GM20000 (cell line): ENCODE data around the gene PRKAG2.

Experiments
- DNase-seq: peaks from one replicate; pipeline ENCODE4 v3.0.0; 2012; ENCODE audit warnings: low spot score
- TF ChIP-seq, protein P1 (sequence below): IDR thresholded peaks from 2 replicates; pipeline ENCODE4 v1.5.1; 2012; ENCODE audit warnings: mild to moderate bottlenecking, control low read depth; ENCODE audit errors: extremely low read depth, missing control alignments

PRKAG2 gene

DNA sequence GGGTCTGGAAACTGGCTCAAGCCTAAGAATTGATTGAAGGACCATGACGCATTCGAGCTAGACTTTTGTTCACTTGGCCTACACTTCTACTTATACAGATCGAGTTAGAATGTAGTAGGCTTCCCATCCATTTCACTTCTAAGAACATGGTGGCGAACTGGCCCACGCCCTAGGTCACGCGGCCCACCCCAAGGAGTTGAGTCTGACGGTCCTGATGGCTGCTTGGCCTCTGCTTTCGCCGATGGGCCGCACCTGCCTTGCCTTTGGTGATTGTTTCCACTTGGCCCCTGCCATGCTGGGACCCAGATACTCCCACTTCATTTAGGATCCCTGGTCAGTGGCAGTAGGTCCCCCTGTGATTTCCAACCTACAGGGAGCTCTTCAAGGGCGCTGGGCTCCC lies 153.6 kb downstream of the PRKAG2 start:
- TF ChIP-seq, protein P1, sequence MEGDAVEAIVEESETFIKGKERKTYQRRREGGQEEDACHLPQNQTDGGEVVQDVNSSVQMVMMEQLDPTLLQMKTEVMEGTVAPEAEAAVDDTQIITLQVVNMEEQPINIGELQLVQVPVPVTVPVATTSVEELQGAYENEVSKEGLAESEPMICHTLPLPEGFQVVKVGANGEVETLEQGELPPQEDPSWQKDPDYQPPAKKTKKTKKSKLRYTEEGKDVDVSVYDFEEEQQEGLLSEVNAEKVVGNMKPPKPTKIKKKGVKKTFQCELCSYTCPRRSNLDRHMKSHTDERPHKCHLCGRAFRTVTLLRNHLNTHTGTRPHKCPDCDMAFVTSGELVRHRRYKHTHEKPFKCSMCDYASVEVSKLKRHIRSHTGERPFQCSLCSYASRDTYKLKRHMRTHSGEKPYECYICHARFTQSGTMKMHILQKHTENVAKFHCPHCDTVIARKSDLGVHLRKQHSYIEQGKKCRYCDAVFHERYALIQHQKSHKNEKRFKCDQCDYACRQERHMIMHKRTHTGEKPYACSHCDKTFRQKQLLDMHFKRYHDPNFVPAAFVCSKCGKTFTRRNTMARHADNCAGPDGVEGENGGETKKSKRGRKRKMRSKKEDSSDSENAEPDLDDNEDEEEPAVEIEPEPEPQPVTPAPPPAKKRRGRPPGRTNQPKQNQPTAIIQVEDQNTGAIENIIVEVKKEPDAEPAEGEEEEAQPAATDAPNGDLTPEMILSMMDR, result no peak
- DNase-seq, result no peak

DNA sequence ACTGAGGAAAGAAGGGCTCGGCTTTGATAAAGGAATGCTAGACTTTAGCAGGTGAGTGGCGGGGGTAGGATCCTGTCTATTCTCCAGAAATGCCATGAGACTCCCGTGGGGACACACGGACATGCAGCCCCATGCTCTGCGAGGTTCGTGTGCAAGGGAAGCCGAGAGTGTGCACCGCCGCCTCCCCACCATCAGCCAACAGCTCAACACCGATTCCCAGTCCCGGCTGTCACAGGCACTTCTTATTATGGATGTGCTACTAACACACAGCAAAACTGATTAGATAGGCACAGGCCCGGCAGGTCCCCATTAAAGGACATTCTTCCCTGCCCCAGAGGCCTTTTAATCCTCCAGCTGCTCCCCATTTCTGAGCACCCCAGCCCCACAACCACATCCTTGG lies 154.4 kb downstream of the PRKAG2 start:
- no peak for DNase-seq
- TF ChIP-seq, protein P1, result no peak

DNA sequence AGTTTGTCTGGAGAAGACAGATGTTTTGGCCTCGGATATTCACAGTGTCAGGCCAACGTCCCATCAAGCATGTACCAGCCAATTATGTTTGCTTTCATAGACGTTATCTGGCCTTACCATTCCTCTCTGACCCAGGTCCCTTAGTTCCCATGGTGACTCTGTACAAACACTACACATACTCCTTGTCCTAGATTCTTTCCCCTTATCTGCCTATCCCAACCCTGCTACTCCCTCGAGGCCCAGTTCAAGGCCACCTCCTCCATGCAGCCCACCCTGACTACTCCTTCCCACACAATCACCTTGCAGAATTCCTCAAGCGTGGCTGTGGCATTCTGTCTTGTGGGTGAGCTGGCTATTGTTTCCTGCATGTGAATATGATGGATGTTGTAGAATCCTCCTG lies 155.2 kb downstream of the PRKAG2 start:
- TF ChIP-seq, protein P1, result no peak
- no peak for DNase-seq

DNA sequence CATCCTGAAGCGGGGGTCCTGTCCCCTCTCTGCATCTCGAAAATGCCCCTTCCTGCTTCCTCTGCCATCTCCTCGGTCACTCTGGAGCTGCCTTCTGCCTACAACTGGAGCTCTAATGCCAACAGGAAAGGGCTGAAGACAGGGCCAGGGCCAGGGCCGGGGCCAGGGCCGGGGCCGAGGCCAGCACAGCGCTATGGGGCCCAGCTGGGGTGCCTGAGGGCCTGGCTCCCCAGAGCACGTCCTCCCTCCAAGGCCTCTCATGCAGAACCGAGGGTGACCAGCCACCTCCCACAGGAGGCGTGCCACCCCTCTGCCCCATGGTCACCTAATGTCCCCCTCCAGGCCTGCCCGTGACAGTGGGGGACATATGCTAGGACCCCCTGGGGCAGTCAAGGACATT lies 155.7 kb downstream of the PRKAG2 start:
- TF ChIP-seq, protein P1, result no peak
- no peak for DNase-seq

DNA sequence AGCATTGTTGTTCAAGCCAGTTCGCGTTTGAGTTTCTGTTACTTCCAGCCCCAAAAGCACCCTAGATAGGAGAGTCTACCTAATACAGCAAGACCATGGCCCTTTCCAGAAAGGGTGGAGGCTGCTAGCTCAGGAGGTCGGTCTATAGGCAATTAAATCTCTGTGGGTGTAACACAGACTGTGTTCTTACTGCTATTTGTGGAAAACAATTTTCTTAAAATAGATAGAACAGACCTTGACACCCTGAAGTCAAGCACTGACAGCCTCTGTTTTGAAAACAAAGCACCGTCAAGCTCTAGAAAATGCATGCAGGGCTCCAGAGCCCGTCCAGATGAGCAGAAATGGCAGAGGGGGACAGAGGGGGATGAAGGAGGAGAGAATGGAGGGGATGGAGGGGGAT lies 156.6 kb downstream of the PRKAG2 start:
- no peak for DNase-seq
- TF ChIP-seq, protein P1, result no peak

DNA sequence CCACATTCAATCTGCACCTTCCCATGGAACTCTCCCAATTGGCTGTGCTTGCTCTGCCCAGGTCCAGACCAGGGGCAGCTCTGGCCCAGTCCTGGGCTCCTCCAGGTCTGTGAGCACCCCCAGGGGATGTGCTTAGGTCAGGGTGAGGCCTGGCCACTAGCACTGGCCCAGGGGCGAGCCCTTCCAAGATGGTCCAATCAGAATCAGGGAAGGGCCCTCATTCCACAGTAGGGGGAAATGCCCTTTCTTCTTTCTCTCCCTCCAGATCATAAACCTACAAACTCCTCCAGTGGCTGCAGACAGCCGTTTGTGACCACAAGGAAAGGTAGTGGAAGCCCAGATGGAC lies 157.0 kb downstream of the PRKAG2 start:
- TF ChIP-seq, protein P1, result no peak

DNA sequence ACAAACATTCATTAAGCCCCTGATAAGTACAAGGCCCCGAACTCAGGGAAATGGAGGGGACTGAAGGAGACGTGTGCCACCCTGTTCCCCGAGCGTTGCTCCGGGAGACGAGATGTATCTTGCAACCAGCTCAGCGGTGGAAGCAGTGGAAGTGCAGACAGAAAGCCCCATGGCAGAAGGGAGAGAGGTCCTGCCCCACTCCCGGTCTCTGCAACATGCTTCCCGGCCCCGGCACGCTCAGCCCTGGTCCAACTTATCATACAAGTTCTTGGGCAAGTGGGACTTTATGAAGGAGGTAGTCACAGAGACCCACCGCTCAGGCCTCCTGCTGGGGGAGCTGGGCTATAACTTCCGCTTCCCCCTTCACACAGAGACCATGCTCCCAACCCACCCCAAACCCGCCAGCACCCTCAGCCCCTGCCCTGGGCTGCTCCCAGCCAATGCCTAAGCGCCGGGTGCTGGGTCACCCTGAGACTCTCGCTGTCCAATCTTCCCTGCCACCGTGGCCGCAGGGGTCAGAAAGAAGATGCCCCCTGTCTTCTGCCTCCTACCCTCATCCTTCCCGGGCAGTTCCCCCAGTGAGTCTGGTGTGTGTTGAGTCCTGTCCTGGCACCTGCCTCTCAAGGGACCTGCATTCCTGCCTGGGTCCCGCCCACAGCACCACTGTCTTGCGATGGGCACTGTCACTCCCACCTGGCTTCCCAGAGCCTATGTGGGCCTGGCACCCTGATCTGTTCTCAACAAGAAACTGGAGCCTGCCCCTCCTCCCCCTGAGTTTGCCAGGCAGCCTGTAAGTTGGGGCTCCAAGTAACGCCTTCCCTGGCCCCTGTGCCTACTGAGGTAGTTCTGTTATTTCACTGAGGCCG lies 157.7 kb downstream of the PRKAG2 start:
- no peak for DNase-seq
- TF ChIP-seq, protein P1, result no peak

More for the DNA sequence above, 157.0 kb downstream of the PRKAG2 start:
- no peak for DNase-seq
